ENCODE measurements around the gene GABARAPL2. TPM values are rescaled to one million over a fixed set of nuclear protein-coding genes. Genes with fewer than 3 reads are reported as not detected.

GABARAPL2 gene
- total RNA-seq, 1 experiment from 2014 or later = 76.9 TPM

- Histone ChIP-seq H4K20me1 (ENCODE audit: insufficient read depth) (no peaks in the 10 kb centered on the region), H3K27ac (ENCODE audit: low read depth, low read length) (no peak overlapping the region), H3K4me2 (ENCODE audit: low read length) (no peak overlapping the region), H3K9me3 (ENCODE audit: control insufficient read depth in 1 of 2, insufficient read depth in 1 of 2, low read depth in 1 of 2, low read length in 2 of 2) (no peaks in the 10 kb centered on the region), H3K27me3 (ENCODE audit: insufficient read depth, low read length) (no peaks in the 10 kb centered on the region), H3K79me2 (ENCODE audit: insufficient read depth, low read length) (no peaks in the 10 kb centered on the region), H2AFZ (ENCODE audit: low read depth, low read length, poor library complexity, severe bottlenecking) (no peak overlapping the region), H3K9ac (ENCODE audit: low read length) (no peak overlapping the region), H3K4me3 (replicated peaks in 1 of 2; ENCODE audit: low read depth in 1 of 2, low read length in 2 of 2) (no peak overlapping the region), H3K36me3 (ENCODE audit: control insufficient read depth in 1 of 2, insufficient read depth in 2 of 2, low read length in 2 of 2) (no peaks in the 10 kb centered on the region; a peak in 1 of 4 replicates), H3K9me2 (ENCODE audit: insufficient read depth) (no peaks in the 10 kb centered on the region), H3K4me1 (ENCODE audit: control insufficient read depth in 1 of 2, insufficient read depth in 2 of 2, low read length in 2 of 2) (peaks cover 10 to 17% of the 10 kb centered on the region in 2 experiments; a peak in 3 of 4 replicates)
- ChIA-PET CTCF (no interaction called here), POLR2A (no interaction called here), RAD21 (ENCODE audit: low non-redundant PET in 1 of 2, low total read pairs in 2 of 2, uncharacterized antibody in 2 of 2, unreplicated experiment in 2 of 2) (no interaction called here)
- TF ChIP-seq ZFX (IDR thresholded peaks at IDR 0.05) = no peak
- no peak for TF ChIP-seq SRF (IDR thresholded peaks at IDR 0.05; ENCODE audit: low read depth)
- no peak for TF ChIP-seq EZH2phosphoT487 (IDR thresholded peaks at IDR 0.05; ENCODE audit: borderline replicate concordance)
- no peak for TF ChIP-seq RAD21 (IDR thresholded peaks at IDR 0.05; ENCODE audit: low read depth)
- TF ChIP-seq ATF3 (IDR thresholded peaks at IDR 0.05) = no peak
- TF ChIP-seq SIN3A (IDR thresholded peaks at IDR 0.05; ENCODE audit: low read depth) = no peak
- no peak for TF ChIP-seq YY1 (IDR thresholded peaks at IDR 0.05; ENCODE audit: extremely low read depth, insufficient replicate concordance, low read depth, low read length)
- TF ChIP-seq ZBTB33 (IDR thresholded peaks at IDR 0.05; ENCODE audit: extremely low read depth, insufficient replicate concordance, low read length) = no peak
- TF ChIP-seq CBX3 (IDR thresholded peaks at IDR 0.05; ENCODE audit: low read depth) = no peak
- no peak for TF ChIP-seq REST (IDR thresholded peaks at IDR 0.05; ENCODE audit: low read depth)
- TF ChIP-seq POLR2AphosphoS5 (IDR thresholded peaks at IDR 0.05; ENCODE audit: low read depth, low read length) = no peak
- intact Hi-C loops (cut with micrococcal nuclease) = no loop called here
- ATAC-seq = no peak
- BruUV-seq (replicated peaks) = no TSS peak
- DNase-seq (ENCODE audit: low read depth, low spot score) = no peak
Measured at GRCh38 chr16:75552951-75553350, 13.2 kb upstream of the GABARAPL2 start.

Data from HCT116 (cell line).